D721Med (cell line): ENCODE data around the gene PDGFB.

Source experiments
- DNase-seq: peaks from one replicate; pipeline ENCODE4 v3.0.0; 2011; ENCODE audit warnings: low spot score; ENCODE audit not compliant: insufficient read length
- FAIRE-seq: peaks from 2 replicates; lab custom pipeline; 2011; peaks lifted over from hg19 to GRCh38; lab: Jason Lieb, UNC
- CTCF ChIP-seq: IDR thresholded peaks from 2 replicates; pipeline ENCODE4 v1.5.1; 2012; ENCODE audit warnings: mild to moderate bottlenecking, control low read depth; ENCODE audit not compliant: insufficient read depth; ENCODE audit errors: missing control alignments

PDGFB gene

GRCh38 chr22:39209756-39210155 lies 35.0 kb downstream of the PDGFB start:
- no peak for TF ChIP-seq CTCF
- DNase-seq (no peak), FAIRE-seq (no peak)

GRCh38 chr22:39208013-39208680 lies 36.6 kb downstream of the PDGFB start:
- TF ChIP-seq CTCF: no peak
- FAIRE-seq: no peak

GRCh38 chr22:39207141-39208012 lies 37.4 kb downstream of the PDGFB start:
- FAIRE-seq: no peak
- no peak for TF ChIP-seq CTCF
- DNase-seq: no peak

More at GRCh38 chr22:39208013-39208680, 36.6 kb downstream of the PDGFB start:
- no peak for DNase-seq

GRCh38 chr22:39206491-39206890 lies 38.3 kb downstream of the PDGFB start:
- DNase-seq: no peak
- TF ChIP-seq CTCF: no peak
- FAIRE-seq: no peak

GRCh38 chr22:39205344-39206021 lies 39.3 kb downstream of the PDGFB start:
- FAIRE-seq (no peak), DNase-seq (no peak)
- TF ChIP-seq CTCF: no peak

- no peak for FAIRE-seq
- no peak for TF ChIP-seq CTCF
- DNase-seq: no peak
These were observed 40.6 kb downstream of the PDGFB start for GRCh38 chr22:39204216-39204615.
